Activated naive CD8-positive, alpha-beta T cell (primary cell): ENCODE data around the gene RNF13.
A peak's percentile ranks its signal among the peaks of the same experiment; 100 is the strongest.

Experiments used
- H3K27ac Mint-ChIP-seq: one replicate; pipeline ENCODE4 v1.8.0; 2021; ENCODE audit warnings: mixed read lengths
- H3K27me3 Mint-ChIP-seq: one replicate; pipeline ENCODE4 v1.8.0; 2021; ENCODE audit warnings: mixed read lengths
- H3K36me3 Mint-ChIP-seq: one replicate; pipeline ENCODE4 v1.8.0; 2021; ENCODE audit warnings: mixed read lengths
- H3K4me1 Mint-ChIP-seq: one replicate; pipeline ENCODE4 v1.8.0; 2021; ENCODE audit warnings: low read depth, mixed read lengths
- H3K4me3 Mint-ChIP-seq: one replicate; pipeline ENCODE4 v1.8.0; 2021; ENCODE audit warnings: mild to moderate bottlenecking, mixed read lengths
- H3K9me3 Mint-ChIP-seq: one replicate; pipeline ENCODE4 v1.8.0; 2021; ENCODE audit warnings: low read depth, mixed read lengths

RNF13 gene, protein sequence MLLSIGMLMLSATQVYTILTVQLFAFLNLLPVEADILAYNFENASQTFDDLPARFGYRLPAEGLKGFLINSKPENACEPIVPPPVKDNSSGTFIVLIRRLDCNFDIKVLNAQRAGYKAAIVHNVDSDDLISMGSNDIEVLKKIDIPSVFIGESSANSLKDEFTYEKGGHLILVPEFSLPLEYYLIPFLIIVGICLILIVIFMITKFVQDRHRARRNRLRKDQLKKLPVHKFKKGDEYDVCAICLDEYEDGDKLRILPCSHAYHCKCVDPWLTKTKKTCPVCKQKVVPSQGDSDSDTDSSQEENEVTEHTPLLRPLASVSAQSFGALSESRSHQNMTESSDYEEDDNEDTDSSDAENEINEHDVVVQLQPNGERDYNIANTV

DNA sequence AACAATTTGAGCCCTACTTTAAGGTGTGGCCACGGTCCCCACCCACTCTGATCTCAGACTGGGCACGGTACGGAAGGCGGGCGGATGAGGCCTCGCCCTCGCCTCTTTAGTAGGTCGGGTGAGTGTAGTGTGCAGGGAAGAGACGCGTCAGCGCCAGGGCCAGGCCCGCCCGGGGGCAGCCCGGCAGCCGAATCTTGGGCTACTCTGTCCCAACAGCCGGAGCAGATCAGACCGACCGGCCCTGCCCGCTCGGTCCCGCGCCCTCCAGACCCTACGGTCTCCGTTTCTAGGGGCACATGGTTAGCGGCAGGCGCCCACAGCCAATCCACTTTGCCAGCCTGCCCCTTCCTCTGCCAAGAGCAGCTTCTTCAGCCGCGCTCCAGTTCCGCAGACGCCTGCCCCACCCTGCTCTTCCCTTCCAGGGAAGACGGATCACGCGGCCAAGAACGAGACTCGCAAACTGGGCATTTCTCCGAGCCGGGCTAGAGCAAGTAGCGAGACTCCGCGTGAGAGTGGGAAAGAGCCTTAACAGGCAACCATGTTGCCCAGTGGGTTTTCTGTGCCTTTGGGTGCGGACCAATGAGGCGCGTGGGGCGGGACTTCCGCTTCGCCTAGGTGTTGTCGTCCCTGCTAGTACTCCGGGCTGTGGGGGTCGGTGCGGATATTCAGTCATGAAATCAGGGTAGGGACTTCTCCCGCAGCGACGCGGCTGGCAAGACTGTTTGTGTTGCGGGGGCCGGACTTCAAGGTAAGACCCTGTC is at the start of gene RNF13:
Gene RNF13 (plus strand): TSS at position 610 of the 761 bp plus-strand sequence. CDS start 32,812 bp downstream, outside the sequence.
- Mint-ChIP-seq H3K36me3 (peaks cover 5% of the 10 kb centered on the region), H3K27ac (peak within 1 kb of the TSS; percentile 100), H3K4me1 (peaks cover 49% of the 10 kb centered on the region), H3K4me3 (peak within 1 kb of the TSS; percentile 97), H3K27me3 (peaks cover 2% of the 10 kb centered on the region), H3K9me3 (no peaks in the 10 kb centered on the region)

DNA sequence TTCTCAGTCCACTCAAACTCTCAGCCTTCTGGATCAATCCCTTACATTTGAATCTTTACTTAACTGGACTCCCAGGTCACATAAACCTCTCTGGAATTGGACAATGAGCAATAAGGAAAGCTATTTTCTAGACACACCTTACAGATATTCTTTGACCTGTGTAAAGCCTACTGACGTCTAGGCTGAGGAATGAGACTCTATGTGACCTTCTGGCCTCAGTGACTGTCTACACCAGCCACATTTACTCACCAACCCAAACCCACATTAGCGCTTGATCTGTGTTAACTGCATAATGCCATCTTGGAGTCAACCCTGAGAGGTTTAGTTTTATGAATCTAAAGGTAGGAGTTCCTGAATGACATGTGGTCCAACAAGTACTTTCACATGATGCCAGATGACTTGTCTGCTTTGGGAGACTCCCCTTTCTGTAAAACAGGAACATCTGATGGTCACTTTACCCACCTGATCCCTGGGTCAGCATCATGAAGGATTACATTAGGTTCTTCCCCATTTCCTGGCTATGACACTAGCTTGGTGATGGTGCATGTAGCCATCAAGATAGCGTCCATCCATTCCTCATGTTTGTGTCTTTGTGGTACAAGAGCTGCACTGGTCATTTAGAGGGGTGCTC is 49.3 kb upstream of the RNF13 start:
- Mint-ChIP-seq H3K36me3 (no peaks in the 10 kb centered on the region), H3K27ac (no peak overlapping the region)

DNA sequence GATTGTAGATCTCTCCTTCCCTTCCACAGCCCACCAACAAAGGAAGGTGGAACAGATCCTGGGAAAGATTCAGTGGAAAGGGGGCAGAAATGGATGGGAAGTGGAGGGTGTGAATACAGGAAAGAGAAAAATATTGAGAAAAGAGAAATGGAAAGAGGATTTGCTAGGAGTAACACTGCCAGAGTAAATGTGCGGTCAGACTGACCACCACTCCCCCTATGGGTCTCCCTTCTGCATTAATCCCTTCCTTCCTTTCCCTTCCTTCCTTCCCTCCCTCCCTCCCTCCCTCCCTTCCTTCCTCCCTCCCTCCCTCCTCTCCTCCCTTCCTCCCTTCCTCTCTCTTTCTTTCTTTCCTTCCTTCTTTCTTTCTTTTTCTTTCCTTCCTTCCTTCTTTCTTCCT is 48.7 kb upstream of the RNF13 start:
- H3K4me3 Mint-ChIP-seq: no peak overlapping the region
- no peaks in the 10 kb centered on the region for H3K9me3 Mint-ChIP-seq

More for the DNA sequence above, 49.3 kb upstream of the RNF13 start:
- Mint-ChIP-seq H3K4me1 (no peaks in the 10 kb centered on the region), H3K9me3 (no peaks in the 10 kb centered on the region), H3K27me3 (peaks cover 12% of the 10 kb centered on the region), H3K4me3 (no peak overlapping the region)

DNA sequence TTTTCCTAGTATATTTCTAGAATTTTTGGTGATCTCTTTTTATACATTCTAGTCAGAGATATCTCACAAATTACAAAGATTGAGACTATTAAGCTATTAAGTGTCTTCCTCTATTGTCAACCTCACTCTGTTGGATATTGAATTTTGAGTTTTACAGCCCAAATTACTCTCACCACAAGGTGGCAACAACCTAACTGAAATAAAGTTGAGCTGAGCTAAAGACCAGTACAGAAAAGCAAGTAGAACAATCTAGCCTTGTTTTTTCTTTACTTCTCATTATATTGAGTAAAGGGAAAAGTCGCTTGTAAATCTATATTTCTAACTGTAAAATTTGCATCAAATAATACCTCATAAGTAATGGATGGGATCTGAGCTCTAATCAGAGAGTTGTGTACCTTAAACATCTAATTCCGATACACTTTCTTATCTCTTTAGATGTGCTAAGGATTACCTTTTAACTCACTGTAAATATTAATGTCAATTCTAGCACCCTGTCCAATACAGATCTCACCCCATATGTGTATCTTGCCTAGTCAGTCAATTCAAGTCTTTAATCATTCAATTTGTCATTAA is 47.2 kb upstream of the RNF13 start:
- no peaks in the 10 kb centered on the region for H3K9me3 Mint-ChIP-seq
- H3K4me3 Mint-ChIP-seq: no peak overlapping the region
- no peaks in the 10 kb centered on the region for H3K4me1 Mint-ChIP-seq
- H3K36me3 Mint-ChIP-seq: no peaks in the 10 kb centered on the region
- peaks cover 13% of the 10 kb centered on the region for H3K27me3 Mint-ChIP-seq
- H3K27ac Mint-ChIP-seq: no peak overlapping the region

More for the DNA sequence above, 48.7 kb upstream of the RNF13 start:
- no peaks in the 10 kb centered on the region for H3K4me1 Mint-ChIP-seq
- no peaks in the 10 kb centered on the region for H3K36me3 Mint-ChIP-seq
- H3K27ac Mint-ChIP-seq: no peak overlapping the region
- peaks cover 15% of the 10 kb centered on the region for H3K27me3 Mint-ChIP-seq

DNA sequence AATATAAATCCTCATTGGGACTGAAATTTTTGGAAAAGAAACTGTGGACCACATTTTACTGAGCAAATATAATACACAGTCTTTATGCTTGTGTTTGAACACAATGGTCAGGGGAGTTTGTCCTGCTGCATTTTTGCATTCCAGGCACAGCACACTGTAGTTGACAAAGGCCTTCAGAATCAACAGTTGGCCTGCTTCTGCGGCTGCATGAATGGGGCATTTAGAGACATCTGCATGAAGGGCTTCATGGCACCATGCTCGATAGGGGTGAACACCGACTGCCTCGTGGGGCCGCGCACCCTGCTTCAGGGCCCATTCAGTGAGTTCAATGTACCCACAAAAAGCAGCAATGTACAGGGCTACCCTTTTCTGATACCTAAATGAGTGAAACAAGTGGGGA is 45.3 kb upstream of the RNF13 start:
- Mint-ChIP-seq H3K9me3 (no peaks in the 10 kb centered on the region), H3K27ac (no peak overlapping the region), H3K27me3 (peaks cover 16% of the 10 kb centered on the region), H3K36me3 (no peaks in the 10 kb centered on the region), H3K4me3 (no peak overlapping the region), H3K4me1 (no peaks in the 10 kb centered on the region)

DNA sequence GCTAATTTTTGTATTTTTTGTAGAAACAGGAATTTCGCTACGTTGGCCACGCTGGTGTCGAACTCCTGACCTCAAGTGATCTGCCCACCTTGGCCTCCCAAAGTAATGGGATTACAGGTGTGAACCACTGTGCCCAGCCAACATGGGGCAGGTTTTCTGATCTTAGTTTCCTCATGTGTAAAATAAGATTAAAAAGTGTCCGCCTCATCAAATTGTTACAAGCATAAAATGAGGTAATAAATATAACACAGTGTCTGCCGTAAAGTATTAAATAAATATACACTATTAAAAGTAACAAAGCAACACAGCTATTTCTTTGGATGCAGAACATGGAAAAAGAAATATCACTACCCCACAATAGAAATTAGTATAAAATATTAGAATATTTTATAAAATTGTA is 44.3 kb upstream of the RNF13 start:
- no peaks in the 10 kb centered on the region for H3K4me1 Mint-ChIP-seq
- no peak overlapping the region for H3K27ac Mint-ChIP-seq
- H3K4me3 Mint-ChIP-seq: no peak overlapping the region

DNA sequence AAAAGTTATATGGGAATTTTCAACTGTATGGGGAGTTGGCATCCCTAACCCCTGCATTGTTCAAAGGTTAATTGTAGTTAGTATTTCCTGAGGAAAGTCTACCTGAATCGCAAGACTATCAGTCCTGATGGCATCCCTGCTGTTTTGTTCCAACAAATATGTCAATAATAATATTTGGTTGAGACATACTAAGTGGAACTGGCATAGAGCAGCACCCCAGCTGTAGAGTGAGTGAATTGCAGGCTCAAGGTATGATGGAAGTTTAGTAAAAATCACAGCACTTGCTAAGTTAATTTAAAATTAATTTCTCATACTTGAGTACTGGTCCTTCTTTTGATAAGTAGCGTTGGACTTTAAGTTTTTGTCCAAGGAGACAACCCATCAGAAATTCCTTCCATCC is 42.8 kb upstream of the RNF13 start:
- Mint-ChIP-seq H3K4me1 (no peaks in the 10 kb centered on the region), H3K36me3 (no peaks in the 10 kb centered on the region), H3K9me3 (no peaks in the 10 kb centered on the region), H3K27ac (no peak overlapping the region), H3K4me3 (no peak overlapping the region), H3K27me3 (peaks cover 16% of the 10 kb centered on the region)

More for the DNA sequence above, 44.3 kb upstream of the RNF13 start:
- H3K27me3 Mint-ChIP-seq: peaks cover 16% of the 10 kb centered on the region
- no peaks in the 10 kb centered on the region for H3K36me3 Mint-ChIP-seq
- H3K9me3 Mint-ChIP-seq: no peaks in the 10 kb centered on the region

DNA sequence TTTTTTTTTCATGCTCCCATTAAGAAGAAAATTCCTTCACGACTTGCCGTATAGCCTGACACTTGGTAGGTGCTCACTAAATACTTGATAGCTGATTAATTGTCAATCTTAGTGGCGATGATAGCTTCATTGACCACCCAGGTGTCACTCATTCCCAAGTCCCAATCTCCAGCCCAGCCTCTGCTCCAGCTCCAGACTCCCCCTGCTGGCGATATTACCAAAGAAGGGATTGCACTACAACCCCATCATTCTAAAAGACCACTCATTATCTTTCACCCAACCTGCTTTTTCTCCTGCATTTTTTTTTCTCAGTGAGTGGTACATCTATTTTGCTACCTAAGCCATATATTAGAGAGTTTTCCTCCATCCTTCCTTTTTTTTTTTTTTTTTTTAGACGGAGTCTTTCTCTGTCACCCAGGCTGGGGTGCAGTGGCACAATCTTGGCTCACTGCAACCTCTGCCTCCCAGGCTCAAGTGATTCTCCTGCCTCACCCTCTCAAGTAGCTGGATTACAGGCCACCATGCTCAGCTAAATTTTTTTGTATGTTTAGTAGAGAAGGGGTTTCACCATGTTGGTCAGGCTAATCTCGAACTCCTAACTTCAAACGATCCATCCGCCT is 41.3 kb upstream of the RNF13 start:
- no peak overlapping the region for H3K4me3 Mint-ChIP-seq
- H3K27me3 Mint-ChIP-seq: peaks cover 13% of the 10 kb centered on the region
- H3K4me1 Mint-ChIP-seq: no peaks in the 10 kb centered on the region
- no peak overlapping the region for H3K27ac Mint-ChIP-seq
- no peaks in the 10 kb centered on the region for H3K36me3 Mint-ChIP-seq
- H3K9me3 Mint-ChIP-seq: no peaks in the 10 kb centered on the region

DNA sequence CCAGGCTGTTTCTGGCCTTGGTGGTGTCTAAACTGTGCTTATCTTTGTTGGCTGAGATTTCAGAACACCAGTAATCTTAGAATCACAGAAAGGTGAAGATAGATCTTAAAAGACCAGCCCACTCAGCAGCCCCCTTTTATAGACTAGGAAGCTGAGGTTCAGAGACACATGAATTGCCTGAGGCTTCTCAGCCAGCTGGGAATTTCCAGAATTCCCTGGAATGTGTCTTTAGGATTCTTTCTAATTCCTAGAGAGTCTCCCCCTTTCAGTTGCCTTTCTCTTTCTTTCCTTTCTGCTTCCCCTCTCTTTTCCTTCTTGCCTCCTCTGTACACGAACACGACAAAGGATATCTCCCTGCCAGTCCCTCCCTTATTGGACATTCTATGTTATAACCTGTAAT is 40.2 kb upstream of the RNF13 start:
- H3K4me1 Mint-ChIP-seq: no peaks in the 10 kb centered on the region
- no peaks in the 10 kb centered on the region for H3K9me3 Mint-ChIP-seq
- H3K4me3 Mint-ChIP-seq: no peak overlapping the region
- no peaks in the 10 kb centered on the region for H3K36me3 Mint-ChIP-seq
- no peak overlapping the region for H3K27ac Mint-ChIP-seq
- peaks cover 14% of the 10 kb centered on the region for H3K27me3 Mint-ChIP-seq

DNA sequence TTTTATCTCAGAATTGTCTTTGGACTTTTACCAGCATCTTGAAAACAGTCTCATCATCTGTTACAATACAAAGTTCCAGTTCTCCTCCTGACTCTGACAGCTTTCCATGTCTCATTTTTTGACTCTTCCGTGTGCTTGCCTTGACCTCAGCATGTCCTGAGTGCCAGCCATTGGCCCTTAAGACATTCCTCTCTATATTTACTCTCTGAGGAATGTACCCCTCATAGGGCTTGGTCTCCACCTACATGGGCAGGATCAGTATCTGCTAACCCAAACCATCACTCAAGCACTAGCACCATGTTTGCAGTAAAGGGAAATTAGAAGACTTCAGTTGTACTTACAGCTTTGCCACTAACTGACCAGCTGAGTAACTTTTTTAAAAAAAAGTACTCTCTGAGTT is 36.8 kb upstream of the RNF13 start:
- no peaks in the 10 kb centered on the region for H3K9me3 Mint-ChIP-seq
- H3K27me3 Mint-ChIP-seq: peaks cover 10% of the 10 kb centered on the region
- H3K4me1 Mint-ChIP-seq: no peaks in the 10 kb centered on the region
- H3K36me3 Mint-ChIP-seq: no peaks in the 10 kb centered on the region
- no peak overlapping the region for H3K27ac Mint-ChIP-seq
- no peak overlapping the region for H3K4me3 Mint-ChIP-seq

DNA sequence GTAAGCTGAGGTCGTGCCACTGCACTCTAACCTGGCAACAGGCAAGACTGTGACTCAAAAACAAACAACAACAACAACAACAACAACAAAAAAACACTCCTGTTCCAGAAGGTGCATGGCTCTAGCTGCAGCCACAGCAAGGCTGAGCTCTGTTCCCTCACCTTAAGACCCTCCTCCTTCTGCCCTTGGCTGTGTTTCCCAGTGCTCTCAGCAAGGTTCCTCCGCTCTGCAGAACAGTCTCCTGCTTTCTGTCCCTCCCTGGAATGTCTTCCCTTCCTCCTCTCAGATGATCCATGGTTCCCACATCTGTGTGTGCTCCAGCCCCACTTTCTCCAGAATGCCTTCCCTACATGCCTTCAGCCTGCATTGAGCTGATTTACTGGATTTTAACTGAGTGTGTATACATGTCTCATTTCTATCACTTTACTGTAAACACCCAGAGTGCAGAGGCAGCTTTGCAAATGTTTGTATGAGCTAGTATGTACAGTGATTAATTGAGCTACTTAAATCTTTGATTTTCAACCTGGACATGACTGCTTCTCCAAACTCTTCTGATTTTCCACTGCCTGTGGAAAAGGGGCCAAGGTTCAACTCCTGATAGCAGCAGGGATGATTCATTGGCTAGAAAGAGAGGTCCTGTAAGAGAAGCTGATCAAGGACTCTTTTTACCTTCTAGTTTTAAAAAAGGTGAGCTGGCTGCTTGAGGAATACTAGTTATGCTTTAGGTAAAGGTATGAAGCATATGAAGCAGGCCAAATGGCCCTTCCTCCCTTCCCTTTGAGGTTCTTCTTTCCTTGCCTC is 35.4 kb upstream of the RNF13 start:
- no peaks in the 10 kb centered on the region for H3K36me3 Mint-ChIP-seq
- H3K27me3 Mint-ChIP-seq: peaks cover 7% of the 10 kb centered on the region
- no peaks in the 10 kb centered on the region for H3K9me3 Mint-ChIP-seq
- no peak overlapping the region for H3K27ac Mint-ChIP-seq
- no peak overlapping the region for H3K4me3 Mint-ChIP-seq
- no peaks in the 10 kb centered on the region for H3K4me1 Mint-ChIP-seq

DNA sequence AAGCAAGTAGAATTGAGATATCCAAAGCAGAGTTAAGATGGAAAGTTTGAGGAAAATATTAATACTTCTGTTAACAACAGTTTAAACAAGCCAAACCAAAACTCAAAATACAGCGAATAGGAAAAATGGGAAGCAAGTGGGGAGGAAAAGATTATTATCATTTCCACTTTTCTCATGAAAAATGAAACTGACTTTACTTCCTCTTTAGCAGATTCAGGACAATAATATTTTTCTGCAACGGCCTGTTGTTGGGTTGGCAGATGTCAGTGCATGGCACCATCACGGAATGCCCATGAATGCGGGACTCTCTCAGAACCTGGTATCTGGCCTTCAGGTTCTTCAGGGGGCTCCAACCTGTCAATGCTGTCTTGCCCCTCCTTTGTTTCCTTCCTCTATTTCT is 31.8 kb upstream of the RNF13 start:
- peaks cover 8% of the 10 kb centered on the region for H3K27me3 Mint-ChIP-seq
- H3K9me3 Mint-ChIP-seq: no peaks in the 10 kb centered on the region
- H3K4me1 Mint-ChIP-seq: no peaks in the 10 kb centered on the region
- no peaks in the 10 kb centered on the region for H3K36me3 Mint-ChIP-seq
- H3K4me3 Mint-ChIP-seq: no peak overlapping the region
- H3K27ac Mint-ChIP-seq: no peak overlapping the region

DNA sequence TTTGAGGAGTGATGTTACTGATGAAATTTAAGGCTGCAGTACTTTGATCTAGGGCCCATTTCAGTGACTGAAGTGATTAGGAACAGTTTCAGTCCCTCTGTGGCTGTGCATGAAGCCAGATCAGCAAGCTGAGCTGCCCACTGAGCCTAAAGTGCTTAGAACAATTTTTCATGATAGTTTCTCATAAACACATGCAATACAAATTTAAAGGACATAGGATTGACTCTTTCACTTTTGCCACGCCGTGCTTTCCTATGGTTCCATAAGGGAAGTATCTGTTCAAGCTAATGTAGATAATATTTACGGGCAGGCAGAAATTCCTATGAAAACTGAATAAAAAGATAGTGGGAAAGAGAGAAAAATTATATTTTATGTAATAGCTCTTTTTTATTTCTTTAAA is 31.3 kb upstream of the RNF13 start:
- Mint-ChIP-seq H3K27ac (no peak overlapping the region), H3K27me3 (peaks cover 8% of the 10 kb centered on the region), H3K4me3 (no peak overlapping the region), H3K4me1 (no peaks in the 10 kb centered on the region), H3K9me3 (no peaks in the 10 kb centered on the region), H3K36me3 (no peaks in the 10 kb centered on the region)

DNA sequence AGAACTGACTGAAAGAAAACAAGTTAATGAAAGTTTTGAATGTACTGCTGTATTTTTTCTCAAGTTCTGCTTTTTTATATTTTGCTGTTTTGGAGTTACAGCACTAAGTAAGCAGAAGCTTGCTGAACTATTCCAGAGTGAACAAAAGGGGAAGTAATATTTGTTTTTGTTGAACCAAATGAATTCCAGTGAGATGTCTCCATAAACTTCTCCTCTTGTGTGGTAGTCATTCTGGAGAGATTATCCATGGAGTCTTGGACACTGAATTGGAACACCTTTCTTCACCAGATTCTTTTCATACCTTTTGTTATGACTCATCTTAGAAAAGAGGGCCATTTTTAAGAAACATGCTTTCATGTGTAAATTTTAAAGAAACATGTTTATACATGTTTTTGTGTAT is 29.4 kb upstream of the RNF13 start:
- peaks cover 6% of the 10 kb centered on the region for H3K27me3 Mint-ChIP-seq
- H3K9me3 Mint-ChIP-seq: no peaks in the 10 kb centered on the region
- no peak overlapping the region for H3K27ac Mint-ChIP-seq
- no peaks in the 10 kb centered on the region for H3K36me3 Mint-ChIP-seq
- no peaks in the 10 kb centered on the region for H3K4me1 Mint-ChIP-seq
- H3K4me3 Mint-ChIP-seq: no peak overlapping the region
